Measurements from ENCODE around the gene STYXL1.

The STYXL1 gene

GRCh38 chr7:75950111-75950681 lies 97.6 kb downstream of the STYXL1 start:
- no peak for DNase-seq

- no peak for DNase-seq
Measured at GRCh38 chr7:75948179-75948578, 99.6 kb downstream of the STYXL1 start.
